HG03439 (cell line): Measurements from ENCODE around the gene PLCG2.
"Not testable (repeated sequence)": the region's sequence is repeated elsewhere in the genome, so short reads cannot be mapped to it uniquely, and the experiment has no call there.

Experiments used
- ATAC-seq: cut with Tn5 transposase; IDR thresholded peaks from one replicate; pipeline ENCODE4 v1.9.1; 2021; ENCODE audit warnings: mild to moderate bottlenecking, moderate library complexity; ENCODE audit not compliant: unreplicated experiment

PLCG2 gene

GRCh38 chr16:81932668-81933067 lies 153.6 kb downstream of the PLCG2 start:
- ATAC-seq: no peak

GRCh38 chr16:81933361-81933760 lies 154.3 kb downstream of the PLCG2 start:
- ATAC-seq: no peak

GRCh38 chr16:81934711-81935110 lies 155.6 kb downstream of the PLCG2 start:
- ATAC-seq: not testable (repeated sequence)

GRCh38 chr16:81936209-81937000 lies 157.3 kb downstream of the PLCG2 start:
- ATAC-seq: no peak

- no peak for ATAC-seq
These were observed 158.4 kb downstream of the PLCG2 start for GRCh38 chr16:81937305-81938038.

- no peak for ATAC-seq
These were observed 159.5 kb downstream of the PLCG2 start for GRCh38 chr16:81938326-81939163.

GRCh38 chr16:81939164-81940056 lies 160.3 kb downstream of the PLCG2 start:
- no peak for ATAC-seq

- ATAC-seq: no peak
These were observed 161.9 kb downstream of the PLCG2 start for GRCh38 chr16:81940781-81941560.

- no peak for ATAC-seq
These were observed 163.0 kb downstream of the PLCG2 start for GRCh38 chr16:81942007-81942601.

GRCh38 chr16:81945665-81946064 lies 166.6 kb downstream of the PLCG2 start:
- no peak for ATAC-seq

GRCh38 chr16:81946206-81946605 lies 167.1 kb downstream of the PLCG2 start:
- ATAC-seq: no peak

- ATAC-seq: no peak
These were observed 172.5 kb downstream of the PLCG2 start for GRCh38 chr16:81951564-81951963.

- ATAC-seq: no peak
These were observed 177.3 kb downstream of the PLCG2 start for GRCh38 chr16:81956213-81956948.

- no peak for ATAC-seq
These were observed 185.7 kb downstream of the PLCG2 start for GRCh38 chr16:81964808-81965207.

GRCh38 chr16:81967358-81967757 lies 188.3 kb downstream of the PLCG2 start:
- ATAC-seq: no peak

- no peak for ATAC-seq
These were observed 192.8 kb downstream of the PLCG2 start for GRCh38 chr16:81971853-81972252.

- no peak for ATAC-seq
These were observed 194.6 kb downstream of the PLCG2 start for GRCh38 chr16:81973737-81974136.

- no peak for ATAC-seq
These were observed 196.5 kb downstream of the PLCG2 start for GRCh38 chr16:81975637-81976036.
